ENCODE results near the gene SNRPA. TPM values are rescaled to one million over a fixed set of nuclear protein-coding genes. Genes with fewer than 3 reads are reported as not detected.

The SNRPA gene
- total RNA-seq, 1 experiment from 2014 or later, result 225 TPM

- Histone ChIP-seq H2AFZ (ENCODE audit: low read length) (no peak overlapping the region), H3K27ac (ENCODE audit: insufficient read length, low read depth, low read length) (no peak overlapping the region), H3K79me2 (ENCODE audit: insufficient read depth, low read length) (no peaks in the 10 kb centered on the region), H3K27me3 (ENCODE audit: insufficient read depth, low read length) (no peaks in the 10 kb centered on the region), H4K91ac (ENCODE audit: insufficient read length, low read depth, low read length) (no peak overlapping the region), H3K4ac (ENCODE audit: low read depth, low read length) (no peak overlapping the region), H3K4me1 (ENCODE audit: insufficient read depth, low read length) (no peaks in the 10 kb centered on the region), H4K20me1 (ENCODE audit: control insufficient read depth, insufficient read depth, insufficient read length) (no peaks in the 10 kb centered on the region), H3K23me2 (ENCODE audit: insufficient read length, low read depth, low read length, poor library complexity, severe bottlenecking) (no peaks in the 10 kb centered on the region), H3T11ph (ENCODE audit: low read length) (no peak overlapping the region), H3K9ac (ENCODE audit: extremely low read depth, insufficient read length, low read length) (no peak overlapping the region), H3K79me1 (ENCODE audit: insufficient read depth, low read depth, low read length, poor library complexity, severe bottlenecking) (no peaks in the 10 kb centered on the region), H4K8ac (replicated peaks; ENCODE audit: insufficient read length, low read depth, low read length) (no peak overlapping the region), H3K56ac (ENCODE audit: insufficient read length, low read depth, low read length) (no peak overlapping the region), H2BK120ac (ENCODE audit: low read depth, low read length, poor library complexity, severe bottlenecking) (no peak overlapping the region), H4K5ac (ENCODE audit: insufficient read length, low read depth, low read length) (no peak overlapping the region), H2BK5ac (ENCODE audit: insufficient read length, low read length) (no peak overlapping the region), H3K23ac (ENCODE audit: insufficient read length, low read depth, low read length) (no peak overlapping the region), H2AK5ac (ENCODE audit: insufficient read length, low read length) (no peak overlapping the region), H3K14ac (ENCODE audit: insufficient read depth, low read length) (no peak overlapping the region), H3K18ac (ENCODE audit: insufficient read length, low read depth, low read length) (no peak overlapping the region), H2BK20ac (ENCODE audit: low read depth, low read length, poor library complexity, severe bottlenecking) (no peak overlapping the region), H2BK15ac (ENCODE audit: low read depth, low read length) (no peak overlapping the region), H3K4me2 (ENCODE audit: insufficient read depth, insufficient read length, low read length) (no peak overlapping the region), H3K9me3 (ENCODE audit: control insufficient read depth, low read depth, low read length) (no peaks in the 10 kb centered on the region), H2BK12ac (ENCODE audit: insufficient read length, low read depth, low read length) (no peak overlapping the region)
- WGBS (ENCODE audit: extremely low coverage, insufficient read length, low lambda C conversion rate), result no CpG with 5 or more reads among the region's 13 CpGs
- no peak overlapping the region for H3K27ac Mint-ChIP-seq
- no peaks in the 10 kb centered on the region for H3K4me1 Mint-ChIP-seq
- no peaks in the 10 kb centered on the region for H3K9me3 Mint-ChIP-seq
- no peak for DNase-seq
- peaks cover 18 to 80% (median 65%) of the 10 kb centered on the region in 3 experiments; a peak in 6 of 7 replicates for H3K36me3 Mint-ChIP-seq (ENCODE audit: insufficient read depth in 1 of 3, low read depth in 3 of 3)
- no peak overlapping the region for H3K4me3 Mint-ChIP-seq
- no peak for TF ChIP-seq CTCF (conservative IDR thresholded peaks at IDR 0.05)
- no peaks in the 10 kb centered on the region for H3K27me3 Mint-ChIP-seq (ENCODE audit: low read depth)
These were observed 17.9 kb upstream of the SNRPA start for GRCh38 chr19:40733149-40733548.
